IPS-NIHi7 (cell line): ENCODE data around the gene NF2.

ENCODE experiments used
- DNase-seq: peaks from one replicate; pipeline ENCODE4 v3.0.0; 2012; ENCODE audit warnings: mixed read lengths; ENCODE audit errors: extremely low spot score

The NF2 gene

GRCh38 chr22:29744902-29745301 is 141.5 kb downstream of the NF2 start:
- no peak for DNase-seq

GRCh38 chr22:29747832-29748231 is 144.4 kb downstream of the NF2 start:
- DNase-seq = no peak
